ENCODE results near the gene OSGIN1. TPM values are rescaled to one million over a fixed set of nuclear protein-coding genes. Genes with fewer than 3 reads are reported as not detected.

OSGIN1 gene
- total RNA-seq, 1 donor from 2014 or later, result 12.5 TPM

GRCh38 chr16:83933885-83934683 lies 19.0 kb upstream of the OSGIN1 start:
- no peak for TF ChIP-seq CTCF (IDR thresholded peaks at IDR 0.05; ENCODE audit: borderline replicate concordance)
- intact Hi-C loops (cut with micrococcal nuclease), result no loop called here

GRCh38 chr16:83934684-83934977 lies 18.4 kb upstream of the OSGIN1 start:
- Histone ChIP-seq H3K9me3 (replicated peaks) (no peaks in the 10 kb centered on the region), H3K27me3 (ENCODE audit: low read depth) (no peaks in the 10 kb centered on the region), H3K36me3 (no peaks in the 10 kb centered on the region), H3K4me1 (peaks cover 23% of the 10 kb centered on the region), H3K27ac (replicated peaks) (no peak overlapping the region), H3K4me3 (no peak overlapping the region)
- intact Hi-C loops (cut with micrococcal nuclease), result no loop called here
- TF ChIP-seq CTCF (IDR thresholded peaks at IDR 0.05; ENCODE audit: borderline replicate concordance), result no peak
- DNase-seq, result no peak

More at GRCh38 chr16:83933885-83934683, 19.0 kb upstream of the OSGIN1 start:
- H3K4me3 ChIP-seq, result no peak overlapping the region
- peaks cover 17% of the 10 kb centered on the region for H3K4me1 ChIP-seq
- no peaks in the 10 kb centered on the region for H3K27me3 ChIP-seq (ENCODE audit: low read depth)
- H3K27ac ChIP-seq (replicated peaks), result no peak overlapping the region
- no peaks in the 10 kb centered on the region for H3K9me3 ChIP-seq (replicated peaks)
- H3K36me3 ChIP-seq, result no peaks in the 10 kb centered on the region
- no peak for DNase-seq

GRCh38 chr16:83935005-83935857 lies 17.8 kb upstream of the OSGIN1 start:
- no peak for TF ChIP-seq CTCF (IDR thresholded peaks at IDR 0.05; ENCODE audit: borderline replicate concordance)
- DNase-seq, result no peak
- intact Hi-C loops (cut with micrococcal nuclease), result no loop called here

GRCh38 chr16:83935858-83936255 lies 17.2 kb upstream of the OSGIN1 start:
- no peak for TF ChIP-seq CTCF (IDR thresholded peaks at IDR 0.05; ENCODE audit: borderline replicate concordance)
- H3K27me3 ChIP-seq (ENCODE audit: low read depth), result no peaks in the 10 kb centered on the region
- intact Hi-C loops (cut with micrococcal nuclease), result no loop called here
- H3K4me3 ChIP-seq, result no peak overlapping the region
- H3K36me3 ChIP-seq, result no peaks in the 10 kb centered on the region
- H3K9me3 ChIP-seq (replicated peaks), result no peaks in the 10 kb centered on the region
- H3K4me1 ChIP-seq, result peaks cover 12% of the 10 kb centered on the region
- DNase-seq, result no peak
- H3K27ac ChIP-seq (replicated peaks), result no peak overlapping the region

More at GRCh38 chr16:83935005-83935857, 17.8 kb upstream of the OSGIN1 start:
- no peaks in the 10 kb centered on the region for H3K36me3 ChIP-seq
- no peak overlapping the region for H3K4me3 ChIP-seq
- no peaks in the 10 kb centered on the region for H3K27me3 ChIP-seq (ENCODE audit: low read depth)
- no peak overlapping the region for H3K27ac ChIP-seq (replicated peaks)
- no peaks in the 10 kb centered on the region for H3K9me3 ChIP-seq (replicated peaks)
- peaks cover 19% of the 10 kb centered on the region for H3K4me1 ChIP-seq

GRCh38 chr16:83936581-83937165 lies 16.4 kb upstream of the OSGIN1 start:
- TF ChIP-seq CTCF (IDR thresholded peaks at IDR 0.05; ENCODE audit: borderline replicate concordance), result no peak
- intact Hi-C loops (cut with micrococcal nuclease), result no loop called here
- no peaks in the 10 kb centered on the region for H3K27me3 ChIP-seq (ENCODE audit: low read depth)
- no peaks in the 10 kb centered on the region for H3K9me3 ChIP-seq (replicated peaks)
- no peak overlapping the region for H3K4me3 ChIP-seq
- no peaks in the 10 kb centered on the region for H3K36me3 ChIP-seq
- no peak for DNase-seq
- no peak overlapping the region for H3K27ac ChIP-seq (replicated peaks)
- peaks cover 9% of the 10 kb centered on the region for H3K4me1 ChIP-seq

All from left ventricle myocardium inferior (tissue), 1 donor.